HUES64 (cell line): ENCODE data around the gene SAMD3.
"Not testable (repeated sequence)": the region's sequence is repeated elsewhere in the genome, so short reads cannot be mapped to it uniquely, and the experiment has no call there.

Experiments
- H3K27ac ChIP-seq: 2 replicates; pipeline ENCODE4 v1.7.0; 2013; ENCODE audit warnings: low read depth, low read length, inconsistent platforms
- H3K27me3 ChIP-seq: 2 replicates; pipeline ENCODE4 v1.6.1; 2013; ENCODE audit warnings: mild to moderate bottlenecking, low read length; ENCODE audit not compliant: insufficient read depth
- H3K36me3 ChIP-seq: 2 replicates; pipeline ENCODE4 v1.6.1; 2013; ENCODE audit warnings: mild to moderate bottlenecking, low read length; ENCODE audit not compliant: insufficient read depth
- H3K4me1 ChIP-seq: 2 replicates; pipeline ENCODE4 v1.6.1; 2013; ENCODE audit warnings: mild to moderate bottlenecking, low read length, moderate library complexity; ENCODE audit not compliant: insufficient read depth
- H3K4me3 ChIP-seq: 2 replicates; pipeline ENCODE4 v1.5.1; 2013; ENCODE audit warnings: mild to moderate bottlenecking, low read length, moderate library complexity
- H3K9ac ChIP-seq: 2 replicates; pipeline ENCODE4 v1.6.1; 2013; ENCODE audit warnings: mild to moderate bottlenecking, low read depth, low read length
- H3K9me3 ChIP-seq: 2 replicates; pipeline ENCODE4 v1.6.1; 2013; ENCODE audit warnings: low read depth, low read length; ENCODE audit not compliant: insufficient read depth
- WGBS: fragments of 150-250, 120-280 bp; methylation state at CpG from one replicate; pipeline ENCODE4 v1.1.7; 2013; ENCODE audit warnings: missing lambda C conversion rate; 5-methylcytosine and 5-hydroxymethylcytosine counted together

Gene SAMD3

DNA sequence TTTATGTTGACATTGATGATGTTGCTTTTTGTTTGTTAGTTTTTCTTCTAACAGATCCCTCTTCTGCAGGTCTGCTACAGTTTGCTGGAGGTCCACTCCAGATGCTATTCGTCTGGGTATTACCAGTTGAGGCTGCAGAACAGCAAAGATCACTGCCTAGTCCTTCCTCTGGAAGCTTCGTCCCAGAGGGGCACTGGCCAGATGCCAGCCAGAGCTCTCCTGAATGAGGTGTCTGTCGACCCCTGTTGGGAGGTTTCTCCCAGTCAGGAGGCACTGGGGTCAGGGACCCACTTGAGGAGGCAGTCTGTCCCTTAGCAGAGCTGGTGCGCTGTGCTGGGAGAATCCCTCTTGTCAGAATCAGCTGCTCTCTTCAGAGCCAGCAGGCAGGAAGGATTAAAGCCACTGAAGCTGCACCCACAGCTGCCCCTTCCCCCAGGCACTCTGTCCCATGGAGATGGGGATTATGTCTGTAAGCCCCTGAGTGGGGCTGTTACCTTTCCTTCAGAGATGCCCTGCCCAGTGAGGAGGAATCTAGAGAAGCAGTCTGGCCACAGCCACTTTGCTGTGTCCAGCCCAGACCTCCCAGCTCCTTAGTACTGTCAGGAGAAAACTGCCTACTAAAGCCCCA, 49.3 kb downstream of the SAMD3 start:
- H3K27me3 ChIP-seq, H3K4me3 ChIP-seq, H3K9ac ChIP-seq, H3K9me3 ChIP-seq, H3K27ac ChIP-seq, H3K36me3 ChIP-seq, H3K4me1 ChIP-seq: not testable (repeated sequence)
- 94% methylated on average over 4 of the region's 4 CpGs for WGBS

GRCh38 chr6:130170160-130170559, 52.6 kb downstream of the SAMD3 start:
- H3K27ac ChIP-seq, H3K36me3 ChIP-seq, H3K4me3 ChIP-seq, H3K4me1 ChIP-seq, H3K27me3 ChIP-seq, H3K9ac ChIP-seq, H3K9me3 ChIP-seq: not testable (repeated sequence)
- WGBS: 88% methylated on average over 4 of the region's 4 CpGs

- no peaks in the 10 kb centered on the region for H3K9me3 ChIP-seq
- H3K27me3 ChIP-seq: no peaks in the 10 kb centered on the region
- no peaks in the 10 kb centered on the region for H3K36me3 ChIP-seq
- no peak overlapping the region for H3K9ac ChIP-seq
- H3K4me3 ChIP-seq: no peak overlapping the region
- 92% methylated on average over 5 of the region's 5 CpGs for WGBS
- H3K4me1 ChIP-seq: no peaks in the 10 kb centered on the region
- no peak overlapping the region for H3K27ac ChIP-seq
Measured at GRCh38 chr6:130167655-130168054, 55.1 kb downstream of the SAMD3 start.

- Histone ChIP-seq H3K9ac (no peak overlapping the region), H3K27ac (no peak overlapping the region), H3K4me3 (no peak overlapping the region), H3K36me3 (no peaks in the 10 kb centered on the region), H3K9me3 (no peaks in the 10 kb centered on the region), H3K27me3 (no peaks in the 10 kb centered on the region), H3K4me1 (no peaks in the 10 kb centered on the region)
- 73% methylated on average over 4 of the region's 4 CpGs for WGBS
Measured at GRCh38 chr6:130164251-130164650, 58.5 kb downstream of the SAMD3 start.

DNA sequence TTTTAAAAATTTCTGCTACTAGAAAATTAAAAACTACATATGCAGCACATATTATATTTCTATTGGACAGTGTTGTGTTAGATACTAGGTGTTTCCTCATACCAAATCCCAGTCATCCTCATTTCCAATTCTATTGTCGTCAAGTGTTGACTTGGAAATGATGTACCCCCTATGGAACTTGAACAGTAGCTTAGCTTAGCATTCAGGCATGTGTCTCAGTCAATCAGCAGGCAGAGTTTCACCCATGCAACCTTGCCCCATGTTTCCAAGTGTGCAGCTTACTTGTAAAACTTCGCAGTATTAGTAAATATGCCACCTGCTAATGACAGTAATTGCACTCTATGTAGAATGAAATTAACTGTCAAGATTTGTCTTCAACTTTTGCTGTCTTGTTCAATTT, 59.5 kb downstream of the SAMD3 start:
- H3K27ac ChIP-seq: no peak overlapping the region
- H3K9ac ChIP-seq: no peak overlapping the region
- H3K36me3 ChIP-seq: no peaks in the 10 kb centered on the region
- H3K4me3 ChIP-seq: no peak overlapping the region
- no peaks in the 10 kb centered on the region for H3K4me1 ChIP-seq
- H3K9me3 ChIP-seq: peaks cover 8% of the 10 kb centered on the region
- H3K27me3 ChIP-seq: no peaks in the 10 kb centered on the region
- 89% methylated on average over 2 of the region's 2 CpGs for WGBS

DNA sequence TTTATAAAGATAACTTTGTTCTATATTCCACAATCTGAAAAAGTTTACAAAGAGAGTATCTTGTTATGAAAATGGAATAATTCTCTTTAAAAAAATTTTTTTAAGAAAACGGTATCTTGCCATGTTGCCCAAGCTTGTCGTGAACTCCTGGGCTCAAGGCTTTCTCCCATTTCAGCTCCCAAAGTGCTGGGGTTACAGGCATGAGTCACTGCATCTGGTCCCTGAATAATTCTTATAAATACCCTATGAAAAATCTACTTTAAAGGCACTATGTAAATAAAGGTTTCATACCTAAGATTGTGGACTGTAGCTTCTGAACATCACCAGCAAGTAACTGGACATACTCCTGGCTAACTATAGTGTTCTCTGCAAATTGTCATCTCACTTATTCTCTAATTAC, 60.3 kb downstream of the SAMD3 start:
- no peak overlapping the region for H3K9ac ChIP-seq
- no peak overlapping the region for H3K4me3 ChIP-seq

DNA sequence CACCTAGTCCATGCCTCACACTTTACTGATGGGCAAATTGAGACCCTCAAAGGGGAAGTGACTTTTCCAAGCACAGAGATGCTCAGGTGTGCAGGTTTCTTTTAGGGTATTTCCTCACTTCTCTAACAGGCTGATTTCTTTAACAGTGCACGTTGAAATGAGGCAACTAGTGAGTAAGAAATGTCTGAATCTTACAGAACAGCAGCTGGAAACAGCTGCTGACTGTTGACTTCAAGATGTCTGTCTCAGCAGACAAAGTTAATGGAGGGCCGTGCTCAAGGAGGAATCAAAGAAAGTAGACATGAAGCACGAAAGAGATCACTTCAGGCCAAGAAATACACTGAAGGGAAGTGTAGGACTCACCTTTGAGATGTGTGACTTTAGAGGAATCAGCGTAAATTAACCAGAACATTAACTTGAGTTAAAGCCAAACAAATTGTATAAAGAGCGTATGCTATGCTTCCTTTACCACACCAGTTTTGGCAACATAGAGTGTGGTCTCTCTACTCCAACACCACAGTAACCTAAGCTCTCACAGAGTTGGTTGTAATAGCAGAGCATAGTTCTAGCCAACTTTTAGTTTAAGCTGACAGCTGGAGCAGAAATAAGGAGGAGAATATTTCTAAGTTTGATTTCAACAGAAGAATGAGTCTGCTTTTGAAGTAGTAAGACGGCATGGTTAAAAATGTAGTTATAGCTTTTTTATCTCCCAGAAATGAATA, 60.9 kb downstream of the SAMD3 start:
- H3K27ac ChIP-seq: no peak overlapping the region
- WGBS: 72% methylated on average over 5 of the region's 6 CpGs

More for the DNA sequence above, 60.3 kb downstream of the SAMD3 start:
- Histone ChIP-seq H3K9me3 (peaks cover 9% of the 10 kb centered on the region), H3K4me1 (no peaks in the 10 kb centered on the region), H3K36me3 (no peaks in the 10 kb centered on the region), H3K27ac (no peak overlapping the region), H3K27me3 (no peaks in the 10 kb centered on the region)
- whole genome bisulfite sequencing: 95% methylated on average over 2 of the region's 2 CpGs

DNA sequence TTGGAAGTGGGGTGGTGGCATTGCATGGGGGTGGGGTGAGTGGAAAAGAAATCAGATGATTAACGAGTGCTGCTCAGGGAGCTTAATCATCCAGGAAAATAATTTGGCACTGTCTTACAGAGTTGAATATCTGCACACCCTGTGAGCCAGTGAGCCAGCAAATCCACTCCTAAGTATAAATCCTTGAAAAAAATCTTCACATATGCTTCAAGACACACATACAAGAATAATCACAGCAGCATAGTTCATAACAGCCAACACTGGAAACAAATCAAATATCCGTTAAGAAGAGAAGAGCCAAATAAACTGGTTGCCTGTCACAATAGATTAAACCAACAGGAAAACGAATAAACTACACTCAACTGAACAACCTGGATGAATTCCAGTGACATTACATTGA, 62.8 kb downstream of the SAMD3 start:
- no peak overlapping the region for H3K4me3 ChIP-seq
- H3K27me3 ChIP-seq: no peaks in the 10 kb centered on the region
- H3K4me1 ChIP-seq: no peaks in the 10 kb centered on the region
- WGBS: 88% methylated on average over 3 of the region's 3 CpGs
- H3K27ac ChIP-seq: no peak overlapping the region
- peaks cover 9% of the 10 kb centered on the region for H3K9me3 ChIP-seq
- no peaks in the 10 kb centered on the region for H3K36me3 ChIP-seq
- H3K9ac ChIP-seq: no peak overlapping the region

More for the DNA sequence above, 60.9 kb downstream of the SAMD3 start:
- H3K9me3 ChIP-seq: peaks cover 9% of the 10 kb centered on the region
- no peaks in the 10 kb centered on the region for H3K36me3 ChIP-seq
- no peaks in the 10 kb centered on the region for H3K27me3 ChIP-seq
- no peak overlapping the region for H3K4me3 ChIP-seq
- no peak overlapping the region for H3K9ac ChIP-seq
- no peaks in the 10 kb centered on the region for H3K4me1 ChIP-seq

DNA sequence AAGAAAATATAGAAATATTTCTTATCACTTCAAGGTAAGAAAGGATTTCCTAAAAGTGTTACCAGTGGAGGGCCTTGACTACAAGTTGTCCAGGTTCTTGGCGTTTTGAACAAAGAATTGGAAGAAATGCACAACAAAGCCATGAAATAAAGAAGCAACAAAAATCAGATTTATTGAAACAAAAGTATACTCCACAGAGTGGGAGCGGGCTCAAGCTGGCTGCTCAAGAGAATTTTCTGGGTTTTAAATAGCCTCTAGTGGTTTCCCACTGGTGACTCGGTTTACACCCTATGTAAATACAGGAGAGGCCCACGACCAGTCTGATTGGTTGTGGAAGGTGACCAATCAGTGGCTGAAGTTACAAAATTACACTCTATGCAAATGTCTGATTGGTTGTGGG, 64.2 kb downstream of the SAMD3 start:
- Histone ChIP-seq H3K27ac (no peak overlapping the region), H3K4me1 (no peaks in the 10 kb centered on the region), H3K4me3 (no peak overlapping the region), H3K27me3 (no peaks in the 10 kb centered on the region), H3K9ac (no peak overlapping the region), H3K36me3 (no peaks in the 10 kb centered on the region), H3K9me3 (peaks cover 9% of the 10 kb centered on the region)
- 99% methylated on average over 4 of the region's 4 CpGs for WGBS

- peaks cover 9% of the 10 kb centered on the region for H3K9me3 ChIP-seq
- peaks cover 2% of the 10 kb centered on the region; the same call in 1 of the 2 replicates for H3K4me1 ChIP-seq
- no peak overlapping the region for H3K27ac ChIP-seq
- no peaks in the 10 kb centered on the region for H3K27me3 ChIP-seq
- H3K9ac ChIP-seq: no peak overlapping the region
- no peak overlapping the region for H3K4me3 ChIP-seq
- 97% methylated on average over 2 of the region's 2 CpGs for WGBS
- H3K36me3 ChIP-seq: no peaks in the 10 kb centered on the region
Measured at GRCh38 chr6:130158056-130158455, 64.7 kb downstream of the SAMD3 start.

DNA sequence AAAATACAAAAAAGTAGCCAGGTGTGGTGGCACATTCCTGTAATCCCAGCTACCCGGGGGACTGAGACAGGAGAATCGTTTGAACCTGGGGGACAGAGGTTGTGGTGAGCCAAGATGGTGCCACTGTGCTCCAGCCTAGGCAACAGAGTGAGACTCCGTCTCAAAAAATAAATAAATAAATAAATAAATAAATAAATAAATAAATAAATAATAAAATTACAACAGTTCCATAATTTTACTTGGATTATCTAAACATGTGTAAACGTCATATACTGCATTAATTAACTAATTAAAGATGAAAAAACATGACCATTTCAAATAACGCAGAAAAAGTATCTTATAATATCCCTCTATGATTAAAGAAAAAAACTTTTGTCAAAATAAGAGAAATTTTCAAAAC, 65.8 kb downstream of the SAMD3 start:
- Histone ChIP-seq H3K36me3 (no peaks in the 10 kb centered on the region), H3K9me3 (peaks cover 9% of the 10 kb centered on the region), H3K27me3 (no peaks in the 10 kb centered on the region), H3K4me3 (no peak overlapping the region), H3K9ac (no peak overlapping the region), H3K27ac (no peak overlapping the region), H3K4me1 (peaks cover 7% of the 10 kb centered on the region; the same call in 1 of the 2 replicates)
- 100% methylated on average over 2 of the region's 5 CpGs for WGBS
